GM18909 (cell line): ENCODE results near the gene ZNF48.
A peak's percentile ranks its signal among the peaks of the same experiment; 100 is the strongest.
"Not testable (repeated sequence)": the region's sequence is repeated elsewhere in the genome, so short reads cannot be mapped to it uniquely, and the experiment has no call there.

Experiments used
- ATAC-seq: cut with Tn5 transposase; IDR thresholded peaks from one replicate; pipeline ENCODE4 v1.9.1; 2021; ENCODE audit warnings: mild to moderate bottlenecking; ENCODE audit not compliant: unreplicated experiment, poor library complexity

The ZNF48 gene

DNA sequence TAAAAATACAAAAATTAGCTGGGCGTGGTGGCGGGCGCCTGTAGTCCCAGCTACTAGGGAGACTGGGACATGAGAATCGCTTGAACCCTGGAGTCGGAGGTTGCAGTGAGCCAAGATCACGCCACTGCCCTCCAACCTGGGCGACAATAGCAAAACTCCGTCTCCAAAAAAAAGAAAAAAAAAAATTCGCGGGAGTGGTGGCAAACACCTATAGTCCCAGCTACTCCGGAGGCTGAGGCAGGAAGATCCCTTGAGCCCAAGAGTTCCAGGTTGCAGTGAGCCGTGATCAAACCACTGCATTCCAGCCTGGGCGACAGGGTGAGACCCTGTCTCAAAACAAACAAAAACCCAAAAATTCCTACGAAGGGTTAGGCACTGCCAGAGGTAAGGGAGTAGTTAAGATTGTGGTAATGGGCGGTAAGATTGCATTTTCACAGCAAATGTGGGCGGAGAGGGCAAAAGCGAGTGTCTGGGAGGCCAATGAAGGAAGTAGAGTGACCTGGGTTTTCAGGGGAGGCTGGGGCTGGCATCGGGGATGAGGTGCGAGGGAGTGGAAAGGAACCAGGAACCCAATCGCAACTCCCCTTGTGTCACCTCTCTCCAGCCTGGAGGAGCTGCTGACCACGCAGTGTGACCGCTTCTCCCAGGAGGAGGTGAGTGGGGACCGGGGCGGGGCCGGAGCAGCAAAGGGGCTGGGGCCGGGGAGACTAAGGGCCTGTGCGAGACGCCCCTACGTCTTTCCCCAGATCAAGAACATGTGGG is 18.0 kb upstream of the ZNF48 start:
- ATAC-seq, result no peak

DNA sequence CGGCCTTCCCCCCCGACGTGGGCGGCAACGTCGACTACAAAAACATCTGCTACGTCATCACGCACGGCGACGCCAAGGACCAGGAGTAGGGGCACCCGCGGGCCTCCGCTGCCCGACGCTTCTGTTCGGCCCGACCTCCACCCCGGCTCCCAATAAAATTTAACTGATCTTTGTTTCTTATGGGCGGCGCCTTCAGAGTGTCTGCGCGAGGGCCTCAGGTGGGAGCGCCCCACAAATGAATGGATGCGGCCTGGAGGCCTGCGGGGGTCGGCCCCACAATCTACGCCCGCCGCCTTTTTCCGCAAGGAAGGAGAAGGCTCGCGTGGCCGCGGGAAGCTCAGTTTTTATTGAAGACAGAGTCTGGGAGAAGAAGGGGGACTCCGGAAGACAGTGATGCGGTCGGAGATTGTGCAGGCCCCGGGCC is 17.4 kb upstream of the ZNF48 start:
- peak; percentile 45 for ATAC-seq

DNA sequence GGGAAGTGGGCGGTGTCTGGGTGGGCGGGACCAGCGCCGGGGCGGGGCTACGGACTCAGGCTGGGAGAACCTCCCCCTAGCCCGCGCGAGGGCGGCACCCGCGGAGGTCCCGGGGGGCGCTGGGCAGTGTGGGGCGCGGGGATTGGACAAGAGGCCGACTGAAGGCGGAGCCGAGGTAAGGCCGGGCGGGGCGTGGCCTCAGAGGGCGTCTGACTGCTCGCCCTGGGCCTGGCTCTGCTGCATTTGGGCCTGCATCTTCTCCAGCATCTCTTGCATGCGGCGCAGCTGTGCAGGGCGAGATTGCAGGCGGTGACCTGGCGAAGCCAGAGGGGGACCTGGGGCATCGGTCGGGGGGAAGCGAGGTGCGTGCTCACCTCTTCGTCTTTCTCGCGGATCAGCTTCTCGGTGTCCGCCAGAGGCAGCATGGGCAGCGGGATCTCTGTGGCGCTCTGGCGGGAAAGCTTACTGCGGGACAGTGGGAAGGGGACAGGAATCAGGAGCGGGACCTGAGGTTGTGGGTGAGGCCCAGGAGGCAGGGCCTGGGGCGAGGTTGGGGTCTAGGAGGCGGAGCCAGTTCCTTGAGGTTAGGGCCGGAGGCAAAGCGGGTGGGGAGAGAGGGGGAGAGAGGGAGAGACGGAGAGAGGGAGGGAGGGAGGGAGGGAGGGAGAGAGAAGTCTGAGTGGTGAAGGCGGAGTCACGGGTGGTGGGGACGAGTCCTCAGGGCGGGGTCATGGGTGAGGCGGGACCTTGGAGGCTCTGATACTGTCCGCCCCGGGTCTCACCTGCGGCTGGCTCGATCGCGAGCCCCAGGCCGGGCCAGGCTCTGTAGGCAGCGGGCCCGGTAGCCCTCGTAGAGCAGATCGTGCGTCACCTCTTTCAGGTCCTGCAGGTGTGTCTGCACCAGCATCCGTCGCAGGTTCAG is 16.7 kb upstream of the ZNF48 start:
- ATAC-seq, result peak; percentile 80

- no peak for ATAC-seq
Measured at GRCh38 chr16:30379158-30379783, 15.9 kb upstream of the ZNF48 start.

DNA sequence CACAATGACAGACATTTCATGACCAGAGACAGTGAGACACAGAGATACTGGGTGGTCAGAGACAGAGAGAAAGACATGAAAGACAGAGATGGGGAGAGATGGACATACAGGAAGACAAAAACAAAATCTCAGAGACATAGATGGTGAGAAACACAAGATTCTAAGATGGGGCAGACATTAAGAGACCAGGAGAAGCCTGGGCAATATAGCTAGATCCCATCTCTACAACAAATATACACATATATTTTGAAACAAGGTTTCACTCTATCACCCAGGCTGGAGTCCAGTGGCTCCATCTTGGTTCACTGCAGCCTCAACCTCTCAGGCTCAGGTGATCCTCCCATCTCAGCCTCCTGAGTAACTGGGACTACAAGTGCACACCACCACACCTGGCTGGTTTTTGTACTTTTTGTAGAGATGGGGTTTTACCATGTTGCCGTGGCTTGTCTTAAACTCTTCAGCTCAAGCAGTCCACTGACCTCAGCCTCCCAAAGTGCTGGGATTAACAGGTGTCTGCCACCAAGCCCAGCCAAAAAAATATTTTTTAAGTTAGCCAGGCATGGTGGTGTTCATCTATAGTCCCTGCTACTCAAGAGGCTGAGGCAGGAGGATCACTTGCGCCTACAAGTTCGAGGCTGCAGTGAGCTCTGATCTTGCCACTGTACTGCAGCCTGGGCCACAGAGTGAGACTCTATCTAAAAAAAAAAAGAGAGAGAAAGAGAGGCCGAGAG is 15.0 kb upstream of the ZNF48 start:
- ATAC-seq, result no peak

DNA sequence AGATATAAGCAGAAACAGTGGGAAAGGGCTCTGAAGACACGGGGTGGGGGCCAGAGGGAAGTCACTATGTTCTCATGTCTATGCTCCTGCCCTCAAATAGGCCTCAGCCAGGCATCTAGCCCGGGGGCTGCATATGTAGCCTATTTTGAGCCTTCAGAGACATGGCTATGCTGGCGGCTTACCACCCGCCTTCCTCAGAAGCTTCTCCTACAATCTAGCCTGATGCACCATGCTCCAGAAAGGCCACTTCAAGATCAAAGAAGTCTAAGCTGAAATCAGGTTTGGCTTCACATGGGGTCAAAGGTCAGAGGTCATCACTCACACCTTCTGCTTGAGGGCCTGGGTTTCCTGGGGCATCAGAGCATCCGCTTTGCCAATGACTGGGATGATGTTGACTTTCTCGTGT is 14.4 kb upstream of the ZNF48 start:
- ATAC-seq, result no peak

DNA sequence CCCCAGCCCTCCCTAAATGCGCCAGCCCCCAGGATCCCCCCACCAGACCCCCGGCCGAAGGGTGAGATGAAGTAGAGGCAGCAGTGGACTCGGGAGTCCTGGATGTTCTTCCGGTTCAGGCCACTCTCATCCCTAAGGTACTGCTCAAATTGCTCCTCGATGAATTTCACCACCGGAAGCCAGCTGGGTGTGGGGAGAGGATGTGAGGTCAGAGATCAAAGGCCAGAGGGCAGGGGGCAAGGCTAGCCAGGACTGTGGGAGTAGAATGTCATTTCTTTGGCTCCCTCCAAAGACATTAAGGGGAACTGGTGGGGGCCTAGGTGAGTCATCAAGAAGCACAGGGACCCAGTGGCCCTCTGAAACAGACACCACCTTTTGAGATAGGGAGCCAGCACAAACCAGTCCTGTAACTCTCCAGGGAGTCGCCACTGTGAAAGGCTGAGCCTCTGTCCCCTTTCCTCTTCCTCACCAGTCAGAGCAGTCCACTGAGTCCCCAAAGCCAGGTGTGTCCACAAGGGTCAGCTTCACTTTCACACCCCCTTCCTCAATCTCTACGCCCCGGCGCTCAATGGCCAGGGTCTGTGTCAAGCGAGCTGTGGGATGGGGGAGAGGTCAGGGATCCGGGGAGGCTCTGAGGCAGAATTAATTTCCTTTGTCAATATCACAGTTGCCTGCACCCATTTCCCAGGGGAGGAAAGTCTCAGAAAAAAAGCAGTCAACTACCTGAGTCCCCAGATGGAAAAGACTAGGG is 13.8 kb upstream of the ZNF48 start:
- ATAC-seq, result no peak

DNA sequence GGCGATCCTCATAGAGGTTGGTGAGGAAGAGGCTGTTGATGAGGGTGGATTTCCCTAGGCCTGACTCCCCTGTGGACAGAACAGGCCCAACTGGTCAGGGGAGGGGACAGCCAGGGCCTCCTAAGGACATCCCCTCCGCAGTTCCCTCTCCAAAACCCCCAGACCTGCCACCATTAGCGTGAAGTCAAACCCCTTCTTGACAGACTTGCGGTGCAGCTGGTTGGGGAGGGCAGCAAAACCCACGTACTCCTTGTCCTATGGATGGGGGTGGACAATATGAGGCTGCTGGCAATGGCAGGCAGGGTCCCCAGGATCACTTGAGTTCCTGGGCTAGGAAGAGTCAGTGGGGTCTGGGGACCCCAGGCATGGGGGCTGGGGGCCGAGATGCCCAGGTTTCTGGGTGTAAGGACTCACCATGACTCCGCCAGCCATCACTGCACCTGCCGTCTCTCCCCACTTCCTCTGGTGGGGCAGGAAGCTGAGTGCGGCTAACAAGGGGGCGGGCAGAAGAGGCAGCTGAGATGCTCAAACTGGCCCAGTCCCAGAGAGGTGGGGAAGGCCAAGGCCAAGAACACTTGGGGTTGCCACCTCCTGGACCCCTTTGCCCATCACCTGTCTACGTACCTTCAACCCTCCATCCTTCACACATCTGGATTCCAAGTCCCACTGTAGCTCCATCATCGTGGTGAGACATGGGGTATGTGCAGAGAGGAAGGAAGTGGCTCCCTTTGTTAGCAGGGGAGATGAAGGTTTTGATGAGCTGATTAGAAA is 12.9 kb upstream of the ZNF48 start, which contains the start of gene SEPTIN1:
TSS of gene SEPTIN1 (minus strand) at position 451 of the 771 bp plus-strand sequence. CDS start at position 432, 19 bp downstream.
- no peak for ATAC-seq

- no peak for ATAC-seq
Measured at GRCh38 chr16:30383521-30383920, 11.7 kb upstream of the ZNF48 start.

DNA sequence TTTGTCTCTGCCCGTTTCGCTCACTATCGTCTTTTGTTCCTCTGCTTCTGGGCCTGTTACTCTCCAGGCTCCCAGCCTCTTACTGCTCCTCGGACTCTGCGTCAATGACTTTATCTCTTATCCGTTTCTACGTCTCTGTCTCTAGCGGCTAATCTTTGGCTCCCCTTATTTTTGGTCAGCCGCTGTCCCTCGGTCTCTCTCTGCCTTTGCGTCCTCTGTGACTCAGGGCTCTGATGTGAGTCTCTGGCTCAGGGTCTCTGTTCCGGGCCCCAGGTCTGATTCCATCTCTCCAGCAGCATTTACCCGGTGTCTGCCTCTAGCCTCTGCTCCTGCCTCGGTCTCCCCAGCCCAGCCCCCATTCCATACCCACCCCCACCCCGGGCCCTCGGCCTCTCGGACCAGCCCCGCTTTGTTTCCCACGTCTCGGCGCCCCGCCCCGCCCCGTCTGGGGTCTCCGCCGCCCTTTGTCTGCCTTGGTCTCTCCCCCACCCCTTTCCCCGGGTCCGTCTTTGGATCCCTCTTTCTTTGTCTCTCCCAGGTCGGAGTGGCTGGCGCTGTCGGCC is 547 bp upstream of the ZNF48 start:
- no peak for ATAC-seq

DNA sequence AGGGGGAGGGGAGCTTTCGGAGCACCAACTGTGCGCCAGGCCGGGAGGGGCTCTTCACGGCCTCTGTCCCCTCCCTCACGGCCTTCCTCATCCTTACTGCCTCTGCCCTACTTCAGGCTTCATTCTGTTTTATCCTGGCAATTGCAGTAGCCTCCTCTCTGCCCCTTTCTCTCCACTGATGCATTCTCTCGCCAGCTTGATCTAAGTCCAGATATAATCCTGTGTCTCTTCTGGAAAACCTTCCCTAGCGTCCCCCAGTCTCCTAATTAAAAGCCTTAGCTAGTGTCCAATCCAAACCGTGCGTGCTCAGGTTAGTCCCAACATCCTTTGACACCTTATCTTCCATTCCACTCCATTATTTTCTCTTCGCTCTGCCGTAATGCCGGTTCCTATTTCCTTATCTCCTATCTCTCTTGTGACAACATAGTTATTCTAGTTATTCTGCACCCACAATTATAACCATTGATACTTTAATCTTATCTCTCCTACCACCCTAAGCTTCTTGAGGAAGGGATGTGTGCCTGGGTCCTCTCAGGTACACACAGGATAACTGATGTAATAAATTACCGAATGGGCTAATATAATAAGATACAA is 869 bp downstream of the ZNF48 start:
- ATAC-seq, result no peak

DNA sequence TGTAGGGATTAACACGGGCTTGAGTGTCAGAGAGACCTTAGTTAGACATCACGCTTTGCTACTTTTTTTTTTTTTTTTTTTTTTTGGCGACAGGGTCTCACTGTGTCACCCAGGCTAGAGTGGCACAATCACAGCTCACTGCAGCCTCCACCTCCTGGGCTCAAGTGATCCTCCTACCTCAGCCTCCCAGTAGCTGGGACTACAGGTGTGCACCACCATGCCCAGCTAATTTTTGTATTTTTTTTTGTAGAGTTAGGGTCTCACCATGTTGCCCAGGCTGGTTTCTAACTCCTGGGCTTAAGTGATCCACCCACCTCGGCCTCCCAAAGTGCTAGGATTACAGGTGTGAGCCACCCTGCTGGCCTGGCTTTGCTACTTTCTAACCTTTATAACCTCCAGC is 1.4 kb downstream of the ZNF48 start:
- not testable (repeated sequence) for ATAC-seq

DNA sequence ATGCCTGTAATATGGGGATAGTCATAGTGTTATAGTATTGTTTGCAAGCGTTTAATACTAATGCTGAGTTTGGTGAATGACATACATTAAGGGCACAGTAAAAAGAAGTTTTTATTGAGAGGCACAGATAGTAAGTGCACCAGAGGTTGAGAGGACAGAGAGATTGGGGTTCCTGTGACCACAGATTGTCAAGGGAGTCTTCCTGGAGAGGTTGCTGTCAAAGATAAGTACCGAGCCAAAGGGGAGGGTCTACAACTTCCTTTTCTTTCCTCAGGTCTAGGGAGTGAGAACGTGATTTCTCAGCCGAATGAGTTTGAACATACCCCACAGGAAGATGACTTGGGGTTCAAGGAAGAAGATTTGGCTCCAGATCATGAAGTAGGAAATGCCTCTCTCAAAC is 1.8 kb downstream of the ZNF48 start:
- ATAC-seq, result no peak

DNA sequence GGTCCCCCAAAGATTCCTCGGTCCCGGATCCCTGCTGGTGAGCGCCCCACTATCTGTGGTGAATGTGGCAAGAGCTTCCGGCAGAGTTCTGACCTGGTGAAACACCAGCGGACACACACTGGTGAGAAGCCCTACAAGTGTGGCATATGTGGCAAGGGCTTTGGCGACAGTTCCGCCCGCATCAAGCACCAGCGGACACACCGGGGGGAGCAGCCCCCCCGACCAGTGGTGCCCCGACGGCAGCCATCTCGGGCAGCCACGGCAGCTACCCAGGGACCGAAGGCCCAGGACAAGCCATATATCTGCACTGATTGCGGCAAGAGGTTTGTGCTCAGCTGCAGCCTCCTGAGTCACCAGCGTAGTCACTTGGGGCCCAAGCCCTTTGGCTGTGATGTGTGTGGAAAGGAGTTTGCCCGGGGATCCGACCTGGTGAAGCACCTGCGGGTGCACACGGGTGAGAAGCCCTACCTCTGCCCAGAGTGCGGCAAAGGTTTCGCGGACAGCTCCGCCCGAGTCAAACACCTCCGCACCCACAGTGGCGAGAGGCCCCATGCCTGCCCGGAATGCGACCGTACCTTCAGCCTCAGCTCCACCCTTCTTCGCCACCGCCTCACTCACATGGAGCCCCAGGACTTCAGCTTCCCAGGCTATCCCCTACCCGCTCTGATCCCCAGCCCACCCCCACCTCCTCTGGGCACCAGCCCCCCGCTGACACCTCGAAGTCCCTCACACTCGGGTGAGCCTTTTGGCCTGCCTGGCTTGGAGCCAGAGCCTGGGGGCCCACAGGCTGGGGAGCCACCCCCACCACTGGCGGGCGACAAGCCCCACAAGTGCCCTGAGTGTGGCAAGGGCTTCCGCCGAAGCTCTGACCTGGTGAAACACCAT is 2.8 kb downstream of the ZNF48 start:
- ATAC-seq, result no peak

DNA sequence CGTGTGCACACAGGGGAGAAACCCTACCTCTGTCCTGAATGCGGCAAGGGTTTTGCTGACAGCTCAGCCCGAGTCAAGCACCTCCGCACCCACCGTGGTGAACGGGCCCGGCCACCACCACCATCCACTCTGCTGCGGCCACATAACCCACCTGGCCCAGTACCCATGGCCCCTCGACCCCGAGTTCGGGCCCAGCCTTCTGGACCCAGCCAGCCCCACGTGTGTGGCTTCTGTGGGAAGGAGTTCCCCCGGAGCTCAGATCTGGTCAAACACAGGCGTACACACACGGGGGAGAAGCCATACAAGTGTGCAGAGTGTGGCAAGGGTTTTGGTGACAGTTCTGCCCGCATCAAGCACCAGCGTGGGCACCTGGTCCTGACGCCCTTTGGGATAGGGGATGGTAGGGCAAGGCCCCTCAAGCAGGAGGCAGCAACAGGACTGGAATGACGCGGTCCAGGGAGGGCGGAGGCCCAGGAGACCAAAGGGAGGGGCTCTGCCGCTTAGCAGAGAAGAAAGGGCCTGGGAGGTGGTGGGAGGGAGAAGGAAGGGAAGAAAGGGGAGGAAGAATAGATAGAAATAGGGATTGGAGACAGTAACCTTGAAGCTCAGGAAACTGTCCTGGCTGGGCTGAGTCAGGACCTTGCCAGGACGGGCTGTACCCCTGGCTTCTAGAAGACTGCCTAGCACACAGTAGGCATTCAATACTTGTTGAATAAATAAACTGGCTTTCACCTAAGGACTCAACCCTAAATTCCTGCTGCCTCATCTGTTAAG is 3.6 kb downstream of the ZNF48 start:
- ATAC-seq, result no peak

DNA sequence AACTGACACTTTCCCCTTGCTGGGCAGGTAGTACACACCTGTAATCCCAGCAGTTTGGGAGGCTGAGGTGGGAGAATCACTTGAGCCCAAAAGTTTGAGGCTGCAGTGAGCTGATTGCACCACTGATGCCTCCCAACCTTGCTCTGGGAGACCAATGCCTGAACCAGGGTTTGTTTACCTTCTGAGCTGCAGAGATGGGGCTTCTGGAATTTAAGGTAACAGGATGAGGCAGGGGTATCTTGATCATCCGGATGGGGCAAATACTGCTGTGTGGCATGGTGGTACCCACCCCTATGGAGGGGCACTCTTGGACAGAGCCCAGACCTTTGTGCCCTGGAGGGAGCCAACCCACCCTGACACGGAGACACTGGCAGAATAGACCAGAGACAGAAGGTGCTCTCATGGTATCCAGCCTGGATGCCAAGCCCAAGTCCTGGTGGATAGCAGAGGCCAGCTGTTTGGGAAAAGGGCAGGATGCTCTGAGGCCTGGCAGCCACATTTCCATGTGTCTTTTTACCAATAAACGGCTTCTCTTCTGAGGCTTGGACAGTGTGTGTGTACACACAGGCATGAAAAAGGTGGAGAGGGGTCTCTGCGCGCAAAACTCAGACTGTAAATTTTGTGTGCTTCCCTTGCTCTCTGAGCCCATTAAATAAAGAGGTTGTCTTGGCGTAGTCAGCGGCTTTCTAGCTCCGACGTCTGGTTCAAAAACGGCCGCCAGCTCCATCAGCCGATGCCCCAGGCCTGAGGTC is 4.4 kb downstream of the ZNF48 start:
- ATAC-seq, result no peak
